ENCODE results near the gene FAM193A. TPM values are rescaled to one million over a fixed set of nuclear protein-coding genes. Genes with fewer than 3 reads are reported as not detected.
"Not testable (repeated sequence)": the region's sequence is repeated elsewhere in the genome, so short reads cannot be mapped to it uniquely, and the experiment has no call there.

FAM193A gene
- total RNA-seq, 1 donor from 2014 or later: 14.5 TPM

GRCh38 chr4:2667428-2667827 is 131.0 kb downstream of the FAM193A start:
- intact Hi-C loops (cut with DNase I): no loop called here
- no peak for DNase-seq
- ATAC-seq (ENCODE audit: poor library complexity): no peak

- intact Hi-C loops (cut with DNase I): no loop called here
- DNase-seq (no peak), ATAC-seq (ENCODE audit: poor library complexity) (no peak)
Observed at GRCh38 chr4:2671267-2671895, 134.9 kb downstream of the FAM193A start.

GRCh38 chr4:2672082-2672481 is 135.6 kb downstream of the FAM193A start:
- ATAC-seq (ENCODE audit: poor library complexity) (no peak), DNase-seq (no peak)
- intact Hi-C loops (cut with DNase I): no loop called here

GRCh38 chr4:2672700-2673099 is 136.3 kb downstream of the FAM193A start:
- no peak for ATAC-seq (ENCODE audit: poor library complexity)
- no peak for DNase-seq
- intact Hi-C loops (cut with DNase I): no loop called here

GRCh38 chr4:2673157-2673556 is 136.7 kb downstream of the FAM193A start:
- ATAC-seq (ENCODE audit: poor library complexity): no peak
- no peak for DNase-seq
- intact Hi-C loops (cut with DNase I): no loop called here

- intact Hi-C loops (cut with DNase I); DNase-seq; ATAC-seq (ENCODE audit: poor library complexity): not testable (repeated sequence)
Observed at GRCh38 chr4:2679762-2680161, 143.3 kb downstream of the FAM193A start.

- DNase-seq (no peak), ATAC-seq (ENCODE audit: poor library complexity) (no peak)
- intact Hi-C loops (cut with DNase I): no loop called here
Observed at GRCh38 chr4:2684486-2684885, 148.0 kb downstream of the FAM193A start.

DNA sequence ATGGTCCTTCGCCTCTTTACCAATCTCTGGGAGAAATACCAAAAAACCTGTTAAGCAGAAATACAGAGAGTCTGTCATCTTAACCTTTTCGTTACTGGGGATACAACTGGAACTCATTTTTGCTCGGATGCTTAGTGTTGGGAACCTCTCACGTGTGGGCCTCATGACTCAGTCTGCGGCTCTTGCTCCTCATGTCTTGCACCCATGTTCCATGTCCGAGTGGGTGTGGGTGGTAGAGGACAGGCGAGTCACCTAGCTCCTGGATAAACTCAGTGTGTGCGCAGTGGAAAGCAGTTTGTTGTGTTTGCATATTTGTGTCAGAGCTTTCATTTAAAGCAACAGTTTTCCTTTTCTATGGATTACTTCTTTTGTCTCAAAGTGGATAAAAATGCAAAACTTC is 149.1 kb downstream of the FAM193A start:
- ATAC-seq (ENCODE audit: poor library complexity) (no peak), DNase-seq (no peak)
- intact Hi-C loops (cut with DNase I): no loop called here

GRCh38 chr4:2686379-2687265 is 150.2 kb downstream of the FAM193A start:
- DNase-seq: no peak
- ATAC-seq (ENCODE audit: poor library complexity): no peak
- intact Hi-C loops (cut with DNase I): no loop called here

DNA sequence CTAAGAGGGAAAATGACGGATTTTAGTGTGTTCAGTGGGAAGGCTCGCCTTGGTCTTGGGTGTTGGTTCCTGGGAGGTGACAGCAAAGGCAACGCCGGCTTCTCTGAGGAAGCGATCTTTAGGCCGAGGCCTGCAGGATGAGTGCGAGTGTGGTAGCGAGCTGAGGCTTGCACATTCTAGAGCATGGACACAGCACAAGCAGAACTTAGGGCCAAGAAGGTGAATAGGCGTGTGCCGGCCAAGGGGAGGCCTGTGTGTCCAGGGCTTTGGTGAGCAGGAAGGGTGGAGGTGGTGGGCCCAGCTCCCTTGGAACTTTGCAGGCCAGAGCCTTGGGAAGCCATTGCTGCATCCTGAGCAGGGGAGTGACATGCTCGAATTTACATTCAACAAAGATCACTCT is 151.8 kb downstream of the FAM193A start:
- DNase-seq (no peak), ATAC-seq (ENCODE audit: poor library complexity) (no peak)
- intact Hi-C loops (cut with DNase I): no loop called here

DNA sequence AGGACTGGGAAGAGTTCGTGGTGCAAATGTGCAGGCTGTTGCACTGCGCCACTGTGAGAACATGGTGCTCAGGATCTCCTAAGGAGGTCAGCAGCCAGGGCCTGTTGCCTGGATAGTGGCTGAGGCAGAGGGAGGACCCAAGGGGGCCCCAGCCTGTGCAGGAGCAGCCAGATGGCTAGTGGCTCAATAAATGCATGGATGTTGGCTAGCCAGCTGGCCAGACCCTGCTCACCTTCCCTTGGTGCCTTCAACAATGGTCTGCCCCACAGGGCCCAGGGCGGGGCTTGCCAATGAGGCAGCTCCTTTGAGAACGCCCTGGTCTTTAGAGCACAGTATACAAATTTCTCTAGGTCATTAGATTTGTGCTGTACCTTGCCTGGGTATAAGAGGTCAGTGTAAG is 152.2 kb downstream of the FAM193A start:
- ATAC-seq (ENCODE audit: poor library complexity) (no peak), DNase-seq (no peak)
- intact Hi-C loops (cut with DNase I): no loop called here

DNA sequence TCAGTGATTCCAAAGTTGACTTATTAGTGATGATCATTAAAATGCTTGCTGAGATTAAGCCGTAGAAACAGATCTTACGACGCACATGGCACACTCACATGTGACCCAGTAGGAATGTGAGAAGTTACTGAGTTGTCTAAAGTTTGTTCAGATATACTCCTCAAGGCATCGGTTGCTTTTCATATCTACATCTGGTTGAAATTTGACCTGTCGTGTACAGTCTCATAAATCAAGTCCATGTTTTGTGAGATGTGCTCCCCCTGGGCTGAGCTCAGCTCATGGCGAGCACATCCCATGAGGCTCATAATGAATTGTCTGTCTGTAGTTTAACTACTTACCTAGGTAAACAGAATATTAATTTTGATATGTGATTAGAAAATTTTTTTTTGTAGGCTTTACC is 152.7 kb downstream of the FAM193A start:
- ATAC-seq (ENCODE audit: poor library complexity): no peak
- intact Hi-C loops (cut with DNase I): no loop called here
- DNase-seq: no peak

DNA sequence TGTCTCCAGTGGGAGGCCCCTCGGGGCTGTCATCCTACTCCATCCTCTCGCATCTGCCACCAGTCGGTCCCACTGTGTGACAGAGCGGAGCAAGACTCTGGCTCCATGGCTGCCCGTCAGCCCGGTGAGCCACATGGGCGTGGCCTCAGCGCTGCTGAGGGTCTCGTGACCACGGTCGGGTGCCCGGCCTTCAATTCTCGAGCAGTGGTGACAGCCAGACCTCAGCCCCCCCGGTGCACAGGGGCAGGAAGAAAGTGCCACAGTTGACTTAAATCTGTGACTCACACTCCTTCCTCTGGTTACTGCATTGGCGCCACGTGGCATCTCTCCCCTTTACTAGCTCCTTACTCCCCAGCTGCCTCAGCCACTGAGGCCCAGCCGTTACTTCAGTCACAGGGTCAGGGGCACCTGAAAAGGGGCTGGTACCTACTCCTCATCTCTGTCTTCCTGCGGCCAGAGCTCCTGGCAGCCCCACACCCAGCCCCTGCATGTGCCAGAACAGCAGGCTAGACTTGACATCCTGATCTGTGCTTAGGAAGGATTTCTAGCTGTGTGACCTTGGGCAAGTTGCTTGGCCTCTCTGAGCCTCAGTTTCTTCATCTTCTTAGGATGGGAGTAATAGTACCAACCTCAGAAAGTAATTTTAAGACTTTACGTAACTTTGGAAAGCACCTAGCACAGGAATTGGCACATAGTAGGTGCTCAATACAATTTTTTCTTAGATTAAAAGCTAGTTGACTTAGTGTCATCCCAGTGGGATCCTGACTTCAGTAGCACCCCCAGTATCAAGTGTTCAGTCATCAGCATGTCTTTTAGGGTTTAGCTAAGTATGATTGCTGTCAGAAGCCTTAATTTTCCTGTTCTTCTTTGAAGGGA is 153.6 kb downstream of the FAM193A start:
- ATAC-seq (ENCODE audit: poor library complexity): no peak
- intact Hi-C loops (cut with DNase I): no loop called here
- no peak for DNase-seq

DNA sequence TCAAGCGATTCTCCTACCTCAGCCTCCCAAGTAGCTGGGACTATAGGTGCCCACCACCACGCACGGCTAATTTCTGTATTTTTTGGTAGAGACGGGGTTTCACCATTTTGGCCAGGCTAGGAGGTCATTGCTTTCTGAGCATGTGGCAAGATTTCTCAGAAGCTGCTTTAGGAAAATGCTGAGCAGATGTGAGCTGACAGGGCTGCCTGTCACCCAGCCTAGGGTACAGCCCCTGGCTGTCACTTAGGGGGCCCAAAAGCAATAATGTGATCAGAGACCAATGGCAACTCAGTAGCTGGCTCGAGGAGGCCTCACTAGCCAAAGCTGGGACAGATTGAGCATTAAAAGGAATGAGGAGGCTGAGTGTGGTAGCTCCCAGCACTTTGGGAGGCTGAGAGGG is 154.9 kb downstream of the FAM193A start:
- intact Hi-C loops (cut with DNase I): no loop called here
- ATAC-seq (ENCODE audit: poor library complexity) (no peak), DNase-seq (no peak)

DNA sequence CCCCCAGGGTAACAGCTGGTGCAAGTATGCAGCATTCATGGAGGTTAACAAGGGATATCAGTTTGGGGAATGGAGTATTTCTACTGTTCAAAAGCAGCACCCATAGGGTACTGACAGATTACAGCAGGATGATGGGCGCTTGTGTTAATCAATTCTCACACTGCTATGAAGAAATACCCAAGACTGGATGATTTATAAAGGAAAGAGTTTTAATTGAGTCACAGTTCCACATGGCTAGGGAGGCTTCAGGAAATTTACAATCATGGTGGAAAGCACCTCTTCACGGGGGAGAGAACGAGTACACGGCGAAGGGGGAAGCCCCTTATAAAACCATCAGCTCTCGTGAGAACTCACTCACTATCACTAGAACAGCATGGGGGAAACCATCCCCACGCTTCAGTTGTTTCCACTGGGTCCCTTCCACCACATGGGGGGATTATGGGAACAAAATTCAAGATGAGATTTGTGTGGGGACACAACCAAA is 155.5 kb downstream of the FAM193A start:
- DNase-seq (no peak), ATAC-seq (ENCODE audit: poor library complexity) (no peak)
- intact Hi-C loops (cut with DNase I): no loop called here

- DNase-seq (no peak), ATAC-seq (ENCODE audit: poor library complexity) (no peak)
- intact Hi-C loops (cut with DNase I): no loop called here
Observed at GRCh38 chr4:2694691-2695090, 158.2 kb downstream of the FAM193A start.

GRCh38 chr4:2695346-2696060 is 159.1 kb downstream of the FAM193A start:
- intact Hi-C loops (cut with DNase I): no loop called here
- ATAC-seq (ENCODE audit: poor library complexity) (no peak), DNase-seq (no peak)

GRCh38 chr4:2696423-2696822 is 160.0 kb downstream of the FAM193A start:
- intact Hi-C loops (cut with DNase I): no loop called here
- DNase-seq (no peak), ATAC-seq (ENCODE audit: poor library complexity) (no peak)

GRCh38 chr4:2697995-2698414 is 161.6 kb downstream of the FAM193A start:
- ATAC-seq (ENCODE audit: poor library complexity) (no peak), DNase-seq (no peak)
- intact Hi-C loops (cut with DNase I): no loop called here

All from Right ventricle myocardium superior (tissue), 1 donor.